ENCODE measurements around the gene C5.

GRCh38 chr9:120971938-120972337, 78.1 kb downstream of the C5 start:
- TF ChIP-seq POLR2AphosphoS5 (IDR thresholded peaks at IDR 0.05) (no peak), CTCF (IDR thresholded peaks at IDR 0.05) (no peak)
